Common myeloid progenitor, CD34-positive (primary cell): ENCODE data around the gene UBXN1.

ENCODE experiments used
- CTCF ChIA-PET: fragments of 350-600 bp; sonication (Branson Sonifier 250); formaldehyde crosslinking; loops from one replicate; lab custom pipeline; 2021; ENCODE audit warnings: antibody characterized with exemption; lab: Charles Lee
- POLR2A ChIA-PET: fragments of 350-600 bp; sonication (Branson Sonifier 250); formaldehyde crosslinking; loops from one replicate; lab custom pipeline; 2021; ENCODE audit warnings: antibody characterized with exemption; lab: Charles Lee
- DNase-seq, 3 donors: peaks; one replicate each; pipeline versions ENCODE4 v3.0.0 to v3.0.0-alpha.2; 2013
- H3K27ac ChIP-seq, 2 experiments: 1 replicate in 1 of 2; 2 replicates in 1 of 2; pipeline ENCODE4 v1.7.0; 2013; ENCODE audit warnings: inconsistent platforms in 2 of 2, low read length in 2 of 2, mild to moderate bottlenecking in 2 of 2, low read depth in 1 of 2, moderate library complexity in 1 of 2; ENCODE audit not compliant: severe bottlenecking in 2 of 2, insufficient read depth in 1 of 2, poor library complexity in 1 of 2
- H3K27me3 ChIP-seq, 5 experiments: replicated peaks in 2 of 5; 1 replicate in 3 of 5; 2 replicates in 2 of 5; pipeline versions ENCODE4 v1.6.1 to v1.7.0; 2013; ENCODE audit warnings: low read length in 4 of 5, mild to moderate bottlenecking in 2 of 5, moderate library complexity in 2 of 5, inconsistent platforms in 1 of 5; ENCODE audit not compliant: insufficient read depth in 5 of 5, control insufficient read depth in 4 of 5
- H3K36me3 ChIP-seq, 4 experiments: 1 replicate in 2 of 4; 2 replicates in 2 of 4; pipeline versions ENCODE4 v1.6.1 to v1.7.0; 2013; ENCODE audit warnings: low read length in 3 of 4, control low read depth in 1 of 4, mild to moderate bottlenecking in 1 of 4; ENCODE audit not compliant: control insufficient read depth in 4 of 4, insufficient read depth in 4 of 4
- H3K4me1 ChIP-seq, 4 experiments: 1 replicate in 3 of 4; 2 replicates in 1 of 4; pipeline versions ENCODE4 v1.6.1 to v1.7.1; 2013; ENCODE audit warnings: low read length in 3 of 4, mild to moderate bottlenecking in 3 of 4, control low read depth in 1 of 4, inconsistent platforms in 1 of 4, moderate library complexity in 1 of 4; ENCODE audit not compliant: control insufficient read depth in 4 of 4, insufficient read depth in 4 of 4; ENCODE audit errors: control extremely low read depth in 1 of 4
- H3K4me3 ChIP-seq, 7 experiments: 1 replicate in 4 of 7; 2 replicates in 3 of 7; pipeline versions ENCODE4 v1.5.1 to v1.7.0; 2013; ENCODE audit warnings: mild to moderate bottlenecking in 7 of 7, low read length in 6 of 7, moderate library complexity in 6 of 7, inconsistent platforms in 2 of 7, low read depth in 2 of 7, control low read depth in 1 of 7; ENCODE audit not compliant: insufficient read depth in 4 of 7, control insufficient read depth in 1 of 7; ENCODE audit errors: extremely low read depth in 1 of 7
- H3K9me3 ChIP-seq, 5 experiments: 1 replicate in 4 of 5; 2 replicates in 1 of 5; pipeline versions ENCODE4 v1.6.1 to v1.7.1; 2013; ENCODE audit warnings: low read length in 4 of 5, mild to moderate bottlenecking in 2 of 5, inconsistent platforms in 1 of 5, low read depth in 1 of 5, moderate library complexity in 1 of 5; ENCODE audit not compliant: control insufficient read depth in 4 of 5, insufficient read depth in 2 of 5; ENCODE audit errors: control extremely low read depth in 1 of 5
- WGBS: methylation state at CpG from one replicate; pipeline ENCODE4 v1.1.5; 2013; ENCODE audit not compliant: insufficient coverage; 5-methylcytosine and 5-hydroxymethylcytosine counted together

The UBXN1 gene

DNA sequence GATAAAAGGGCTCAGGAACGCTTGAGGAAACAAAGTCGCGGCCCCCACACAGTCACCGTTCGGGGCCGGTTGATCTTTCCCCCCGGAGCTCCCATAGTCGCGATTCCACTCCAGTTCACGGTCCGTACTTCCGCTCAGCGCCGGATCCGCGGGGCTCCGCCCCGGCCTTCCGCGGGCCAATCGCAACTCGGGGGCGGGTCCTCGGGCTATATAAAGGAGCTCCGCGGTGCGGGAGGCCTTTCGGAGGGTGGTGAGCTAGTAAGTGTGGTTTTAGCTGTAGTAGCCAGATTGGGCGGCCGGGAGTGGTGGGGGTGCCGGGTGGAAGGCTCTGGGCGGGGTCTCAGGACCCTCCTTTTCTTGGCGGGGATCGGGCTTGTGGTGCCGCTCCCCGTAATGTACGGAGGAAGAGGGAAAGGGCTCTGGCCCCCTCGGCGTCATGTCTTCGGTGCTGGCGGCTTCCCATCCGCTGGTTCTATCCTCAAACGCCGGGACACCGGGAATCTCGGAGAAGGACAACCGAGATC, 13.7 kb downstream of the UBXN1 start, which contains the start of the genes C11orf98 and CSKMT:
C11orf98 (minus strand) TSS at position 136 of the 524 bp plus-strand sequence; CDS start at position 95, 41 bp downstream.
CSKMT (plus strand) TSS at position 238 of the 524 bp plus-strand sequence. CDS start 568 bp downstream, outside the sequence.
- H3K27ac ChIP-seq = peak within 1 kb of the TSS; percentile 66 to 87
- H3K4me3 ChIP-seq = peak within 1 kb of the TSS; percentile 79 to 99 (median 94)
- peak; percentile 94 to 97 (median 97) for DNase-seq
- peaks cover 4 to 38% (median 28%) of the 10 kb centered on the region in 4 experiments for H3K4me1 ChIP-seq
- peaks cover 0 to 44% (median 18%) of the 10 kb centered on the region in 4 experiments for H3K36me3 ChIP-seq
- WGBS = 0% methylated on average over 41 of the region's 47 CpGs
- H3K9me3 ChIP-seq = no peaks in the 10 kb centered on the region
- CTCF ChIA-PET = interaction anchor here (1.0 to 9.4 kb wide), 11 partner anchors 9 to 74 kb away, joined by 3 to 33 read pairs (median 6); partner anchors contain the start of genes GANAB, INTS5, TUT1 and UBXN1
- no peaks in the 10 kb centered on the region for H3K27me3 ChIP-seq
- POLR2A ChIA-PET = interaction anchor here (0.6 to 2.3 kb wide), 19 partner anchors 8 to 191 kb away, joined by 3 to 33 read pairs (median 5); partner anchors contain the start of genes B3GAT3, EML3, GANAB and INTS5

DNA sequence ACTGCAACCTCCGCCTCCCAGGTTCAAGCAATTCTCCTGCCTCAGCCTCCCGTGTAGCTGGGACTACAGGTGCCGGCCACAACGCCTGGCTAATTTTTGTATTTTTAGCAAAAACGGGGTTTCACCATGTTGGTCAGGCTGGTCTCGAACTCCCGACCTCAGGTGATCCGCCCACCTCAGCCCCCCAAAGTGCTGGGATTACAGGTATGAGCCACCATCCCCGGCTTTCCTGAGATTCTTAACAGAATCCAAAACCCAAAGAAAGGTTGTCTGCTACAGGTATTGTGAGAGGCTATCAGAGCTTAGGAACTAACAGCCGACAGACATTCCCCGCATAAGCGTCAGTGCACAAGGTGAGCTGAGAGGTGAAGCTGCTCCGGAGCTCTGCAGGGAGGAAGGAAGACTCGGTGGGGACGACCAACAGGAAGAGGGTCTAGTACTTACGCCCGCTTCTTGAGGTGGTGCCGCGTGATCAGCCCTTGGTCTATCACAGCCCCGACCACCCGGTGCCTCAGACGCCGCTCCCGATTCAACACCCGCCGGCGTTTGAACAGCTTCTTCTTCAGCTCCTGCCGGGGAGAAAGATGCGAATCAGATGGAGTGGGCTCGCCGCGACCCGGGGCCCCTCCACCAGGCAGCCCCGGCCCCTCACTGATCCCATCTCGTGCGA, 14.3 kb downstream of the UBXN1 start:
- no peaks in the 10 kb centered on the region for H3K9me3 ChIP-seq
- peaks cover 4 to 37% (median 26%) of the 10 kb centered on the region in 4 experiments for H3K4me1 ChIP-seq
- WGBS = 2% methylated on average over 30 of the region's 36 CpGs
- peak in 2 of 3 donors; percentile 72 to 78 for DNase-seq
- CTCF ChIA-PET = interaction anchor here (1.0 to 9.4 kb wide), 12 partner anchors 9 to 73 kb away, joined by 3 to 33 read pairs (median 6); partner anchors contain the start of genes GANAB, INTS5, TUT1 and UBXN1
- peak overlapping the region; percentile 79 to 99 (median 94) for H3K4me3 ChIP-seq
- H3K27me3 ChIP-seq = no peaks in the 10 kb centered on the region
- peaks cover 0 to 38% (median 18%) of the 10 kb centered on the region in 4 experiments for H3K36me3 ChIP-seq
- peak overlapping the region; percentile 66 to 87 for H3K27ac ChIP-seq
- POLR2A ChIA-PET = interaction anchor here (0.6 to 2.3 kb wide), 16 partner anchors 9 to 177 kb away, joined by 3 to 33 read pairs (median 6); partner anchors contain the start of genes B3GAT3, EML3, GANAB and INTS5

DNA sequence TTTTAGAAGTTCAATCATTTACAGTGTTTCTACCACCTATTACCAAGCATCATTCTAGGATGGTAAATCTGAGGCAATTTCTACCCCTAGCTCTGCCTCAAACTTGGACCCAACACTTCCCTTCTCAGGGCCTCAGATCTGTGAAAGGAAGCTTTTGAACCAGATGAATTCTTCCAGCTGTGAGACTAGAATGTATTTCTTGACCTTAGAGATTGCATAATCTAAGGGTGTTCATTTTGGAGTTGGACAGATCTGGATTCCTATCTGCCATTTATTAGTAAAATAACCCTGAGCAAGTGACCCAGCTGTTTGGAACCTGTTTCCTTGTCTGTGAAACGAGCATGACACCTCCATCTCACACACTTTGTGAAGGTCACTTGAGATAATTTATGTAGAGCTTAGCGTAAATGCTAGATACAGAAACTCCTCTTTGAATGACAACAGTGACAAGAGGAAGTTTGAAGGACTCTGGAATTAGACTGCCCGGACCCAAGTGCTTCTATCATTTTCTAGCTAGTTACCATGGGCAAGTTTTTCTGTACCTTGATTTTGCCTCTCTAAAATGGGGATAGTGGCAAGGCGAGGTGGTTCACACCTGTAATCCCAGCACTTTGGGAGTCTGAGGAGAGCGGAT, 22.0 kb downstream of the UBXN1 start:
- ChIA-PET CTCF (interaction anchor here (1.4 to 4.6 kb wide), 5 partner anchors 9 to 65 kb away, joined by 4 to 33 read pairs (median 9); partner anchors contain the start of genes C11orf98, CSKMT, GANAB and TUT1), POLR2A (interaction anchor here (0.6 to 1.1 kb wide), 3 partner anchors 9 to 1619 kb away, joined by 3 to 4 read pairs (median 3); partner anchors contain the start of gene CSKMT)
- Histone ChIP-seq H3K27me3 (no peaks in the 10 kb centered on the region), H3K27ac (no peak overlapping the region), H3K9me3 (no peaks in the 10 kb centered on the region), H3K36me3 (peaks cover 0 to 4% (median 2%) of the 10 kb centered on the region in 4 experiments), H3K4me1 (peaks cover 0 to 14% (median 10%) of the 10 kb centered on the region in 4 experiments), H3K4me3 (no peak overlapping the region)
- 63% methylated on average over 4 of the region's 5 CpGs for WGBS
- DNase-seq = no peak

GRCh38 chr11:62654297-62654696, 24.6 kb downstream of the UBXN1 start:
- Histone ChIP-seq H3K9me3 (no peaks in the 10 kb centered on the region), H3K4me3 (no peak overlapping the region), H3K27me3 (no peaks in the 10 kb centered on the region), H3K4me1 (peaks cover 0 to 19% (median 13%) of the 10 kb centered on the region in 4 experiments), H3K27ac (no peak overlapping the region), H3K36me3 (peaks cover 2 to 9% (median 5%) of the 10 kb centered on the region in 4 experiments)
- POLR2A ChIA-PET = interaction anchor here (1.1 to 2.1 kb wide), 2 partner anchors 11 to 17 kb away, joined by 3 to 13 read pairs; partner anchors contain the start of genes C11orf98 and CSKMT
- WGBS = 97% methylated on average over 10 of the region's 11 CpGs
- DNase-seq = no peak
- CTCF ChIA-PET = interaction anchor here (1.5 to 4.6 kb wide), 4 partner anchors 7 to 37 kb away, joined by 4 to 33 read pairs (median 8); partner anchors contain the start of genes C11orf98, CSKMT and GANAB

DNA sequence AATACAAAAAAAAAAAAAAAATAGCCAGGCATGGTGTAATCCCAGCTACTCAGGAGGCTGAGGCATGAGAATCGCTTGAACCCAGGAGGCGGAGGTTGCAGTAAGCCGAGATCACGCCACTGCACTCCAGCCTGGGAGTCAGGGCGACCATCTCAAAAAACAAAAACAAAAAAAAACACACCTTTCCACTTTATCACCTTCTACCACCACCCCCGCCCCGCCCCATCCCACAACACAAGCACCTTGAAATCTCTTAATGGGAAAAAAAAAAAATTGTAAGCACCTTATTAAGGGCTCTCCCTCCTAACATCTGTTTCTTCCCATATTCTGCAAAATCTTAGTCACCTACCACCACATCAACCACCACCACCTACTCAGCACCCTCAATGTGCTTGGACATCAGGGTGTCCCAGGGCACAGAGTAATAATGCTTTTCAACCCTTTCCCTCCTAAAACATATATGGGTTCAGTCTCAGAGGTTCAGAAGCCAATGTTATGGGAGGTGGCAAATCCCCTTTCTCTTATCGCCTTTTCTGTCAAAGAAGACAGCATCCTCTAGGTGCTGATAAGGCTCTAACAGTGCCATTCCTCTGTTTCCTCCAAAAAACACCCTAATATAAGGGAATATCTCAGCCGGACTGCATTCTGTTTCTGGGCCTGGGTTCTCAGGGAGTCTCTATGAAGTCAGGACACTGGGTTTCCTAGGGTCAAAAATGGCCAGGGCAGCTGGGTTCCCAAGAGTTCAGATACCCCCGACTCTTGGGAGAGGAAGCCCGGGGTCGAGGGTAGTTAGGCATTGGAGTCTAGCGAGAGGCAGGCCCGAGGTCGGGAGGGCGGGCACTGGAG, 26.5 kb downstream of the UBXN1 start:
- Histone ChIP-seq H3K4me3 (peak overlapping the region; percentile 81 to 97 (median 94)), H3K4me1 (peaks cover 0 to 21% (median 14%) of the 10 kb centered on the region in 4 experiments), H3K9me3 (no peaks in the 10 kb centered on the region), H3K27ac (peak overlapping the region; percentile 89 to 94), H3K36me3 (peaks cover 6 to 28% (median 21%) of the 10 kb centered on the region in 4 experiments), H3K27me3 (no peaks in the 10 kb centered on the region)
- 0% methylated on average over 7 of the region's 16 CpGs for WGBS
- POLR2A ChIA-PET = interaction anchor here (0.6 to 1.6 kb wide), 11 partner anchors 13 to 229 kb away, joined by 3 to 33 read pairs (median 4); partner anchors contain the start of genes C11orf98, CSKMT, HNRNPUL2 and LBHD1
- CTCF ChIA-PET = interaction anchor here (1.0 kb wide), 2 partner anchors 12 to 41 kb away, joined by 3 to 5 read pairs; partner anchors contain the start of genes C11orf98 and CSKMT
- peak in 2 of 3 donors; percentile 7 to 13 for DNase-seq
